HG02642 (cell line): ENCODE results near the gene SMTNL2.

Experiments
- ATAC-seq: cut with Tn5 transposase; IDR thresholded peaks from one replicate; pipeline ENCODE4 v1.9.1; 2021; ENCODE audit warnings: mild to moderate bottlenecking; ENCODE audit not compliant: unreplicated experiment, poor library complexity

SMTNL2 gene

GRCh38 chr17:4584101-4584916 lies at the start of gene SMTNL2:
SMTNL2 (plus strand) TSS chr17:4584529; CDS start chr17:4584606, 77 bp downstream.
- ATAC-seq, result no peak

- ATAC-seq, result no peak
Observed at GRCh38 chr17:4534928-4535666, 49.2 kb upstream of the SMTNL2 start.

- no peak for ATAC-seq
Observed at GRCh38 chr17:4535667-4536258, 48.6 kb upstream of the SMTNL2 start.

DNA sequence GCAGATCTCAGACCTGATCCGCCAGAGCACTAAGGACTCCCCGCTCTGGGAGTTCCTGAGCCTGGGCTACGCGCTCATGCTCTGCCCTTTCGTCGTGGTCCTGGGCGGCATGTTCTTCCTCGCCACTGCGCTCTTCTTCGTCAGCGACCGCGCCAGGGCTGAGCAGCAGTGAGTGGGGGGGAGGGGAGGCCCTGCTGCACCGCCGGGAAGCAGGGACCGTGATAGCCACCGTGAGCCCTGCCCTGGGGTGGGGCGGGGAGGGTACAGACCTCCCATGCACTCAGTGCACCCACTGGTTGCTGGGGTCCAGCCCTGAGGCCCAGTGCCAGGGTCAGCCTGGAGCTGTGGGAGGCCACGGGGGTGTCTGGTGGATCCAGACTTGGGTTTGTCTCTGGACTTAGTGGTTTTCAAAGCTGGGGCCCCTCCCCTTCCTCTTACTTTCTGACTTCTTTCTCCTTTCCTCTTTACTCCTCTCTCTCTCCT lies 48.0 kb upstream of the SMTNL2 start:
- no peak for ATAC-seq

DNA sequence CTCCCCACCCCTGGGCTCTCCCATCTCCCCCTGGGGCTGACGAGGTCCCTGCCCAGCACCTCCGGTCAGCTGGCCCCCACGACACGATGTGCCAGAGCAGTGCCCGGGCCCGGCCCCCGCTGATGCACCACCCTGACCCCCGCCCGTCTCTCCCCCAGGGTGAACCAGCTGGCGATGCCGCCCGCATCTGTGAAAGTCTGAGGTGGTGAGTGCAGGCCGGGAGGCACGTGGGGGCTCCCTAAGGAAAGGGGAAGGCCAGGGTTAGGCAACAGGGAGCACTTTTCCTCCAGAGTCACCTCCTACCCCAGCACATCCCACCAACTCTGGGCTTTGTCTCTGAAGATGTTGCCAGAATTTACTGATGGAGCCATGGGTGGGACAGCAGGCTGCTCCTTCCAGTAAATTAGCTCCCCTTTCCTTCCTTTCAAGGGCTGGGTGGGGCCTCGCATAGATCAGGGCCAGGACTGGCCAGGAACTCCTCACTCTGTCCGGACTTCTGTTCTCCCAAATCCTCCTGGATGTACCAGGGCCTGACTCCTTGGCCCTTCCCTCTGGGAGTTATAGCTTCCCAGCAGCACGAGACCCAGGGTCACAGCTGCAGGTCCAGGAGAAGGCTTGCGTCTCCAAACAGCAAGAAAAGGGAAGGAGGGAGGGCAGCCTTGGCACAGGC lies 47.5 kb upstream of the SMTNL2 start:
- ATAC-seq, result no peak

GRCh38 chr17:4537451-4538235 lies 46.7 kb upstream of the SMTNL2 start:
- no peak for ATAC-seq

- no peak for ATAC-seq
Observed at GRCh38 chr17:4538236-4539002, 45.9 kb upstream of the SMTNL2 start.

DNA sequence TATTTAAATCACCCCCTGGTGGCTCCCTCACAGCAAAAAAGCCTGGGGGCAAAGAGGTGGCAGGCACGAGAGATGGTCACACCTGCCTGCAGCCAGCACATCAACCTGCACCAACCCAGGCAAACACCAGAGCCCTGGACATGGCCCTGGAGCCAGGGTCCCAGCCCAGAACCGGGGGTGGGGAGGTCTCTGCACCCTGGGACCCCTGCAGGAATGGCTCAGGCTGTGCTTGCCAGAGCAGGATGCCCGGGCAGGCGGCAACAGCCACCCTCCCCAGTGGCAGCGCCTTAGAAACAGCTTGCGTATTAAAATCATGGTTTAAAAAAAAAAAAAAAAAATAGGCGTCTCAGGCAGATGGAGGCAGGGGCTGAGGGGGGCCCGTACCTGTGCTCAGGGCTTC lies 45.3 kb upstream of the SMTNL2 start:
- no peak for ATAC-seq

DNA sequence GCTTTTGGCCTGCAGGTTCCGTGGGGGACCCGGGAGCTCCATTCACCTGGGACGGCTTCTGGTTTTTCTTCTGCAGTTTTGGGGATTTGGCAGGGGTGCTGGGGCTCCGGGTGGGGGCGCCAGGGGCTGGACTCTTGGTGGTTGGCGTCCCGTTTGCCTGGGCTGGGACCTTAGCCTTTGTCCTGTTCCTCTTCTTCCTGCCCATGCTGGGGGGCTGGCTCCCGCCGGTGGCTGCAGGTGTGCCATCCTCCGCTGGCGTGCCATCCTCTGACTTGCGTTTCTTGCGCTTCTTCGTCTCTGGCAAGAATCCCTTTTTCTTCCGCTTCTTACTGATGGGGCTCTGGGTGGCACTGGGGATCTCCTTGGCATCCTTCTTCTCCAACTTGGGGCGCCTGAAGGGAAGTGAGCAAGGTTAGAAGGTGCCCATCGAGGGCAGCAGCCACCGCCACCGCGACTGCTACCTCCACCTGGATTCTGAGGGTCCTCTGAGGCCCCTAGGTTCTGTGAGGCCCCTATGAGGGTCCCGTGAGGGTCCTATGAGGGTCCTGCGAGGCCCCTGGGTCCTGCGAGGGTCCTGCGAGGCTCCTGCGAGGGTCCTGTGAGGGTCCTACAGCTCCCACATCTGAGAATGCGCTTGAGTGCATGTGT lies 44.6 kb upstream of the SMTNL2 start:
- no peak for ATAC-seq

DNA sequence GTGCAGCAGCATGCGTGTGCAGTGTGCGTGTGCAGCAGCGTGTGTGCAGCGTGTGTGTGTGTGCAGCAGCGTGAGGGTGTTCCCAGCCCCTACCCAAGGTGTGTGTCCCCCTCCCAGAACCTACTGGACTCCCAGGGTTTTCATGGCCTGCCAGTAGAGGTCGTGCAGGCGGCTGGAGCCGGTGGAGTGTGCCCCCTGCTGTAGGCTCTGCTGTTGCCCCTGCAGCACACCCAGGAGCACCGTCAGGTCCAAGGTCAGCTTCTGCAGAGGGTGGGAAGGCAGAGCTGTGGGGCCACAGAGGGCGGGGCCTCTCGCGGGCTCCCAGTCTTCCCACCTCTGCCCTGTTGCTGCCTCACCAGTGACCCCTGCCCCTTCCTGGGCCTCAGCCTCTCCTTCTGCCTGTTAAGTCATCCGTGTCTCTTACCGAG lies 44.1 kb upstream of the SMTNL2 start:
- ATAC-seq, result no peak

- no peak for ATAC-seq
Observed at GRCh38 chr17:4540687-4541327, 43.5 kb upstream of the SMTNL2 start.

GRCh38 chr17:4541328-4542002 lies 42.9 kb upstream of the SMTNL2 start:
- no peak for ATAC-seq

GRCh38 chr17:4542003-4542725 lies 42.2 kb upstream of the SMTNL2 start:
- ATAC-seq, result no peak

- no peak for ATAC-seq
Observed at GRCh38 chr17:4542726-4543191, 41.6 kb upstream of the SMTNL2 start.

GRCh38 chr17:4543557-4544026 lies 40.7 kb upstream of the SMTNL2 start:
- no peak for ATAC-seq

DNA sequence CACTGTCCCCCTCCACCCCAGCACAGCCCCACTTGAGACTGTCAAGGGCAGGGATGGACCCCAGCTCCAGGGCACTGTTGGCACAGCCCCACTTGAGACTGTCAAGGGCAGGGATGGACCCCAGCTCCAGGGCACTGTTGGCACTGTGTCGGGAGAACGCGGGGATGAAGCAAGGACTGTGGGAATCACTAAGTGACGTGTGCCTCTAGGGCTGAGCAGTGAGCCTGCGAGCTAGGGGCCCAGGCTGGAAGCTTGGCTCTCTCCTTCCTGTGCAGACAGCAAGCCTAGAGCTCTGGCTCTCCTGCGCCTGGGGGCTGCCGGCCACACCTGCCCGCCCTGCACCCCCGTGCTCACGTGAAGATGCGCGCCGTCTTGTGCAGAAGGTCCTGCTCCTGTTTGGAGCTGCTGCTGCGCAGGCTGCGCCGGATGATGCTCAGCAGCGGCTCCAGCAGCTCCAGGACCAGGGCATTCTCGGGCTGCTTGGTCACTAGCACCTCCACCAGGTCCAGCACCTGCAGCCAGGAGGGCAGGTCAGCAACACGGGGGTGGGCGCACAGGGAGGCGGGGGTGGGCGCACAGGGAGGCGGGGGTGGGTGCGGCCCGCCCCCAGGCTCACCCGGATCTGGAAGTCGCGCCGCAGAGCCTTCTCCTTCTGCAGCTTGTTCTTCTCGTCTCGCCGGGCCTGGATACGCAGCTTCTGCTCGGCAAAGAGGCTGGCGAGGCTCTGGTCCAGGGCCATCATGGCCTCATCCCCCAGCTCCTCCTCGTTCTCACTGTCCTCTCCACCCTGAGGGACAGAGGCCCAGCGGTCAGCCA lies 40.0 kb upstream of the SMTNL2 start:
- ATAC-seq, result no peak
